ENCODE measurements around the gene FARS2. TPM values are rescaled to one million over a fixed set of nuclear protein-coding genes. Genes with fewer than 3 reads are reported as not detected.

The FARS2 gene
- total RNA-seq, 1 experiment from 2014 or later: 13.8 TPM

GRCh38 chr6:5492356-5492755 is 231.0 kb downstream of the FARS2 start:
- no peaks in the 10 kb centered on the region for H3K36me3 ChIP-seq (ENCODE audit: control insufficient read depth in 1 of 2, insufficient read depth in 2 of 2, low read length in 2 of 2)
- BruUV-seq (replicated peaks): no TSS peak
- no peaks in the 10 kb centered on the region for H3K4me1 ChIP-seq (ENCODE audit: control insufficient read depth in 1 of 2, insufficient read depth in 2 of 2, low read length in 2 of 2)
- no peaks in the 10 kb centered on the region for H3K79me2 ChIP-seq (ENCODE audit: insufficient read depth, low read length)
- ChIA-PET POLR2A (no interaction called here), RAD21 (ENCODE audit: low non-redundant PET in 1 of 2, low total read pairs in 2 of 2, uncharacterized antibody in 2 of 2, unreplicated experiment in 2 of 2) (no interaction called here), CTCF (no interaction called here)
- no peak overlapping the region for H2AFZ ChIP-seq (ENCODE audit: low read depth, low read length, poor library complexity, severe bottlenecking)
- no peaks in the 10 kb centered on the region for H4K20me1 ChIP-seq (ENCODE audit: insufficient read depth)
- H3K9ac ChIP-seq (ENCODE audit: low read length): no peak overlapping the region
- no peaks in the 10 kb centered on the region for H3K9me2 ChIP-seq (ENCODE audit: insufficient read depth)
- H3K9me3 ChIP-seq (ENCODE audit: control insufficient read depth in 1 of 2, insufficient read depth in 1 of 2, low read depth in 1 of 2, low read length in 2 of 2): no peaks in the 10 kb centered on the region
- H3K4me2 ChIP-seq (ENCODE audit: low read length): no peak overlapping the region
- H3K27me3 ChIP-seq (ENCODE audit: insufficient read depth, low read length): no peaks in the 10 kb centered on the region
- DNase-seq (ENCODE audit: low read depth, low spot score) (no peak), ATAC-seq (no peak)
- H3K4me3 ChIP-seq (replicated peaks in 1 of 2; ENCODE audit: low read depth in 1 of 2, low read length in 2 of 2): no peak overlapping the region
- H3K27ac ChIP-seq (ENCODE audit: low read depth, low read length): no peak overlapping the region
- TF ChIP-seq EZH2 (IDR thresholded peaks at IDR 0.05) (no peak), TCF7L2 (IDR thresholded peaks at IDR 0.05; ENCODE audit: borderline replicate concordance, extremely low read depth, insufficient read depth, insufficient read length) (no peak), SP1 (IDR thresholded peaks at IDR 0.05; ENCODE audit: low read depth) (no peak), CEBPB (IDR thresholded peaks at IDR 0.05; ENCODE audit: low read depth) (no peak), ZNF274 (IDR thresholded peaks at IDR 0.05; ENCODE audit: low read depth, low read length) (no peak), CBX3 (IDR thresholded peaks at IDR 0.05; ENCODE audit: low read depth) (no peak), POLR2A (IDR thresholded peaks at IDR 0.05; ENCODE audit: borderline replicate concordance, extremely low read depth, insufficient read depth, insufficient read length) (no peak), ELF1 (IDR thresholded peaks at IDR 0.05; ENCODE audit: borderline replicate concordance, low read depth) (no peak), ZBTB33 (IDR thresholded peaks at IDR 0.05; ENCODE audit: extremely low read depth, insufficient replicate concordance, low read length) (no peak), FOSL1 (IDR thresholded peaks at IDR 0.05; ENCODE audit: low read depth) (no peak)
- TF ChIP-seq, protein P1, sequence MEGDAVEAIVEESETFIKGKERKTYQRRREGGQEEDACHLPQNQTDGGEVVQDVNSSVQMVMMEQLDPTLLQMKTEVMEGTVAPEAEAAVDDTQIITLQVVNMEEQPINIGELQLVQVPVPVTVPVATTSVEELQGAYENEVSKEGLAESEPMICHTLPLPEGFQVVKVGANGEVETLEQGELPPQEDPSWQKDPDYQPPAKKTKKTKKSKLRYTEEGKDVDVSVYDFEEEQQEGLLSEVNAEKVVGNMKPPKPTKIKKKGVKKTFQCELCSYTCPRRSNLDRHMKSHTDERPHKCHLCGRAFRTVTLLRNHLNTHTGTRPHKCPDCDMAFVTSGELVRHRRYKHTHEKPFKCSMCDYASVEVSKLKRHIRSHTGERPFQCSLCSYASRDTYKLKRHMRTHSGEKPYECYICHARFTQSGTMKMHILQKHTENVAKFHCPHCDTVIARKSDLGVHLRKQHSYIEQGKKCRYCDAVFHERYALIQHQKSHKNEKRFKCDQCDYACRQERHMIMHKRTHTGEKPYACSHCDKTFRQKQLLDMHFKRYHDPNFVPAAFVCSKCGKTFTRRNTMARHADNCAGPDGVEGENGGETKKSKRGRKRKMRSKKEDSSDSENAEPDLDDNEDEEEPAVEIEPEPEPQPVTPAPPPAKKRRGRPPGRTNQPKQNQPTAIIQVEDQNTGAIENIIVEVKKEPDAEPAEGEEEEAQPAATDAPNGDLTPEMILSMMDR (IDR thresholded peaks at IDR 0.05 in 2 of 3, conservative IDR thresholded peaks at IDR 0.05 in 1 of 3; ENCODE audit: borderline replicate concordance in 1 of 3, insufficient read depth in 1 of 3, low read depth in 2 of 3, low read length in 2 of 3): no peak
- TF ChIP-seq, protein P2, sequence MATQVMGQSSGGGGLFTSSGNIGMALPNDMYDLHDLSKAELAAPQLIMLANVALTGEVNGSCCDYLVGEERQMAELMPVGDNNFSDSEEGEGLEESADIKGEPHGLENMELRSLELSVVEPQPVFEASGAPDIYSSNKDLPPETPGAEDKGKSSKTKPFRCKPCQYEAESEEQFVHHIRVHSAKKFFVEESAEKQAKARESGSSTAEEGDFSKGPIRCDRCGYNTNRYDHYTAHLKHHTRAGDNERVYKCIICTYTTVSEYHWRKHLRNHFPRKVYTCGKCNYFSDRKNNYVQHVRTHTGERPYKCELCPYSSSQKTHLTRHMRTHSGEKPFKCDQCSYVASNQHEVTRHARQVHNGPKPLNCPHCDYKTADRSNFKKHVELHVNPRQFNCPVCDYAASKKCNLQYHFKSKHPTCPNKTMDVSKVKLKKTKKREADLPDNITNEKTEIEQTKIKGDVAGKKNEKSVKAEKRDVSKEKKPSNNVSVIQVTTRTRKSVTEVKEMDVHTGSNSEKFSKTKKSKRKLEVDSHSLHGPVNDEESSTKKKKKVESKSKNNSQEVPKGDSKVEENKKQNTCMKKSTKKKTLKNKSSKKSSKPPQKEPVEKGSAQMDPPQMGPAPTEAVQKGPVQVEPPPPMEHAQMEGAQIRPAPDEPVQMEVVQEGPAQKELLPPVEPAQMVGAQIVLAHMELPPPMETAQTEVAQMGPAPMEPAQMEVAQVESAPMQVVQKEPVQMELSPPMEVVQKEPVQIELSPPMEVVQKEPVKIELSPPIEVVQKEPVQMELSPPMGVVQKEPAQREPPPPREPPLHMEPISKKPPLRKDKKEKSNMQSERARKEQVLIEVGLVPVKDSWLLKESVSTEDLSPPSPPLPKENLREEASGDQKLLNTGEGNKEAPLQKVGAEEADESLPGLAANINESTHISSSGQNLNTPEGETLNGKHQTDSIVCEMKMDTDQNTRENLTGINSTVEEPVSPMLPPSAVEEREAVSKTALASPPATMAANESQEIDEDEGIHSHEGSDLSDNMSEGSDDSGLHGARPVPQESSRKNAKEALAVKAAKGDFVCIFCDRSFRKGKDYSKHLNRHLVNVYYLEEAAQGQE (IDR thresholded peaks at IDR 0.05; ENCODE audit: low read depth): no peak
- intact Hi-C loops (cut with micrococcal nuclease): no loop called here

Measured in HCT116 (cell line).